AG04449 (cell line): ENCODE measurements around the gene GDPD5.

Experiments
- CTCF ChIA-PET: fragments of 350-600 bp; formaldehyde crosslinking; extraction: SDS; loops from one replicate; lab custom pipeline; 2021; ENCODE audit warnings: antibody characterized with exemption; lab: Yijun Ruan, JAX
- POLR2A ChIA-PET: fragments of 400-600, 350-600 bp; formaldehyde crosslinking; extraction: SDS; loops from one replicate; lab custom pipeline; 2020; ENCODE audit warnings: antibody characterized with exemption, inconsistent platforms; lab: Yijun Ruan, JAX
- DNase-seq: peaks from one replicate; pipeline ENCODE4 v3.0.0-alpha.2; 2010; ENCODE audit warnings: low read depth, low spot score
- H3K4me3 ChIP-seq: 2 replicates; pipeline ENCODE4 v1.5.1; 2011; ENCODE audit warnings: low read depth, mild to moderate bottlenecking, control low read depth, low read length
- CTCF ChIP-seq: IDR thresholded peaks from one replicate; pipeline ENCODE4 v1.5.1; 2011; ENCODE audit warnings: mild to moderate bottlenecking, moderate library complexity, low read length, control low read depth, inconsistent platforms; ENCODE audit not compliant: insufficient read depth; ENCODE audit errors: missing control alignments

Gene GDPD5

GRCh38 chr11:75482931-75483469, 42.7 kb downstream of the GDPD5 start:
- DNase-seq = no peak
- no peak overlapping the region for H3K4me3 ChIP-seq
- ChIA-PET POLR2A (no interaction called here), CTCF (interaction anchor here (1.7 kb wide), 1 partner anchor 38 kb away, joined by 5 read pairs; no protein-coding TSS in a partner anchor)
- no peak for TF ChIP-seq CTCF

GRCh38 chr11:75481922-75482606, 43.7 kb downstream of the GDPD5 start:
- CTCF ChIA-PET = interaction anchor here (1.7 kb wide), 1 partner anchor 37 kb away, joined by 5 read pairs; no protein-coding TSS in a partner anchor
- no peak for TF ChIP-seq CTCF
- H3K4me3 ChIP-seq = no peak overlapping the region
- DNase-seq = no peak
- POLR2A ChIA-PET = no interaction called here

GRCh38 chr11:75481223-75481921, 44.4 kb downstream of the GDPD5 start:
- POLR2A ChIA-PET = no interaction called here
- no peak for TF ChIP-seq CTCF
- no peak overlapping the region for H3K4me3 ChIP-seq
- DNase-seq = no peak
- CTCF ChIA-PET = no interaction called here

- POLR2A ChIA-PET = no interaction called here
These were observed 45.3 kb downstream of the GDPD5 start for GRCh38 chr11:75480185-75481175.

GRCh38 chr11:75479597-75480145, 46.1 kb downstream of the GDPD5 start:
- no peak for TF ChIP-seq CTCF
- CTCF ChIA-PET = interaction anchor here (0.5 kb wide), 1 partner anchor 52 kb away, joined by 3 read pairs; no protein-coding TSS in a partner anchor
- DNase-seq = no peak
- no peak overlapping the region for H3K4me3 ChIP-seq
- POLR2A ChIA-PET = no interaction called here

More at GRCh38 chr11:75480185-75481175, 45.3 kb downstream of the GDPD5 start:
- H3K4me3 ChIP-seq = no peak overlapping the region
- DNase-seq = no peak
- no peak for TF ChIP-seq CTCF
- CTCF ChIA-PET = interaction anchor here (0.5 kb wide), 1 partner anchor 51 kb away, joined by 3 read pairs; no protein-coding TSS in a partner anchor
